WTC11 (cell line): ENCODE results near the gene CAMSAP1.

Experiments used
- ATF2 ChIP-seq: sonication (generic); formaldehyde crosslinking; IDR thresholded peaks from 2 replicates; pipeline ENCODE4 v1.8.1; 2022; ENCODE audit warnings: low read depth, missing genetic modification reagents, borderline replicate concordance
- CTCF ChIP-seq: fragments of 200-600 bp; IDR thresholded peaks from 2 replicates; pipeline ENCODE4 v1.8.0; 2022; ENCODE audit warnings: antibody characterized with exemption
- E2F4 ChIP-seq: sonication (generic); formaldehyde crosslinking; IDR thresholded peaks from 2 replicates; pipeline ENCODE4 v1.8.1; 2022; ENCODE audit warnings: low read depth, mild to moderate bottlenecking, moderate library complexity, missing genetic modification reagents, borderline replicate concordance
- TEAD4 ChIP-seq: sonication (generic); formaldehyde crosslinking; IDR thresholded peaks from 2 replicates; pipeline ENCODE4 v1.8.0; 2022; ENCODE audit warnings: mild to moderate bottlenecking, missing genetic modification reagents
- TP53 ChIP-seq: sonication (generic); formaldehyde crosslinking; IDR thresholded peaks from 2 replicates; pipeline ENCODE4 v1.8.1; 2023; ENCODE audit warnings: mild to moderate bottlenecking, missing genetic modification reagents
- ZNF138 ChIP-seq: sonication (generic); formaldehyde crosslinking; conservative IDR thresholded peaks from 2 replicates; pipeline ENCODE4 v1.8.1; 2022; ENCODE audit warnings: mild to moderate bottlenecking, moderate library complexity, missing genetic modification reagents
- ZNF416 ChIP-seq: fragments of 250-450 bp; sonication (Bioruptor Pico); IDR thresholded peaks from 2 replicates; pipeline ENCODE4 v1.9.0; 2021; ENCODE audit warnings: mild to moderate bottlenecking, inconsistent platforms

GRCh38 chr9:135774239-135774747 is 133.1 kb downstream of the CAMSAP1 start:
- TF ChIP-seq TP53 (no peak), ZNF138 (CRISPR knock-in tag) (no peak), ATF2 (CRISPR knock-in tag) (no peak), CTCF (no peak), ZNF416 (CRISPR knock-in tag) (no peak), E2F4 (CRISPR knock-in tag) (no peak), TEAD4 (CRISPR knock-in tag) (no peak)
